ENCODE data around the gene SLC27A4.

Gene SLC27A4

DNA sequence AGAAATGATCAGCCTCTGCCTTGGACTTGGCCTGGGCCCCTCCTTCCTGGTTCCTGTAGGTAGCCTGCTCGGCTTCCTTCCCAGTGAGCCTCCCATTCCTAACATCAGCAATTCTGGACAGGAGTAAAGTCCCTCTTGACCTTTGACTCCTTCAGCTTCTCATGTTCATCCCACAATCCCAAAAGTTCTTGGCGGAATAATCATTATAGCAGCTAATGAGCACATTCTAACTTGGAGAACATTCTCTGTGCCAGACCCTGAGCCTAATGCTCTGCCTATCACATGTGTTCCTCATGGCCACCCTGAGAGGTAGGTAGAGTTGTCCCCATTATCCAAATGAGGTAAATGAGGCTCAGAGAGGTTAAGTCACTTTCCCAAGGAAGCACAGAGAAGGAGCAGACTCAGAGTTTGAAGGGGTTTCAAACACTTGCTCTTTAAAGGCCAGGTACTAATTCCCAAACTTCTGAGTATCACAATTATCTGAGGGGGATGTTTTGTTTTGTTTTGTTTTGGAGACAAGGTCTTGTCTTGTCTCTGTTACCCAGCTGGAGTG lies 43.0 kb upstream of the SLC27A4 start:
- TF ChIP-seq, protein P1, sequence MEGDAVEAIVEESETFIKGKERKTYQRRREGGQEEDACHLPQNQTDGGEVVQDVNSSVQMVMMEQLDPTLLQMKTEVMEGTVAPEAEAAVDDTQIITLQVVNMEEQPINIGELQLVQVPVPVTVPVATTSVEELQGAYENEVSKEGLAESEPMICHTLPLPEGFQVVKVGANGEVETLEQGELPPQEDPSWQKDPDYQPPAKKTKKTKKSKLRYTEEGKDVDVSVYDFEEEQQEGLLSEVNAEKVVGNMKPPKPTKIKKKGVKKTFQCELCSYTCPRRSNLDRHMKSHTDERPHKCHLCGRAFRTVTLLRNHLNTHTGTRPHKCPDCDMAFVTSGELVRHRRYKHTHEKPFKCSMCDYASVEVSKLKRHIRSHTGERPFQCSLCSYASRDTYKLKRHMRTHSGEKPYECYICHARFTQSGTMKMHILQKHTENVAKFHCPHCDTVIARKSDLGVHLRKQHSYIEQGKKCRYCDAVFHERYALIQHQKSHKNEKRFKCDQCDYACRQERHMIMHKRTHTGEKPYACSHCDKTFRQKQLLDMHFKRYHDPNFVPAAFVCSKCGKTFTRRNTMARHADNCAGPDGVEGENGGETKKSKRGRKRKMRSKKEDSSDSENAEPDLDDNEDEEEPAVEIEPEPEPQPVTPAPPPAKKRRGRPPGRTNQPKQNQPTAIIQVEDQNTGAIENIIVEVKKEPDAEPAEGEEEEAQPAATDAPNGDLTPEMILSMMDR (IDR thresholded peaks at IDR 0.05; ENCODE audit: insufficient read depth, low read length, poor library complexity, severe bottlenecking), result no peak
- H3K4me3 ChIP-seq (replicated peaks; ENCODE audit: low read depth, low read length), result no peak overlapping the region
- DNase-seq (ENCODE audit: extremely low read depth, insufficient read length), result no peak
- no peaks in the 10 kb centered on the region for H3K27me3 ChIP-seq (replicated peaks; ENCODE audit: control insufficient read depth, insufficient read depth, low read length)
- no peaks in the 10 kb centered on the region for H3K36me3 ChIP-seq (ENCODE audit: control insufficient read depth, insufficient read depth, low read length)

DNA sequence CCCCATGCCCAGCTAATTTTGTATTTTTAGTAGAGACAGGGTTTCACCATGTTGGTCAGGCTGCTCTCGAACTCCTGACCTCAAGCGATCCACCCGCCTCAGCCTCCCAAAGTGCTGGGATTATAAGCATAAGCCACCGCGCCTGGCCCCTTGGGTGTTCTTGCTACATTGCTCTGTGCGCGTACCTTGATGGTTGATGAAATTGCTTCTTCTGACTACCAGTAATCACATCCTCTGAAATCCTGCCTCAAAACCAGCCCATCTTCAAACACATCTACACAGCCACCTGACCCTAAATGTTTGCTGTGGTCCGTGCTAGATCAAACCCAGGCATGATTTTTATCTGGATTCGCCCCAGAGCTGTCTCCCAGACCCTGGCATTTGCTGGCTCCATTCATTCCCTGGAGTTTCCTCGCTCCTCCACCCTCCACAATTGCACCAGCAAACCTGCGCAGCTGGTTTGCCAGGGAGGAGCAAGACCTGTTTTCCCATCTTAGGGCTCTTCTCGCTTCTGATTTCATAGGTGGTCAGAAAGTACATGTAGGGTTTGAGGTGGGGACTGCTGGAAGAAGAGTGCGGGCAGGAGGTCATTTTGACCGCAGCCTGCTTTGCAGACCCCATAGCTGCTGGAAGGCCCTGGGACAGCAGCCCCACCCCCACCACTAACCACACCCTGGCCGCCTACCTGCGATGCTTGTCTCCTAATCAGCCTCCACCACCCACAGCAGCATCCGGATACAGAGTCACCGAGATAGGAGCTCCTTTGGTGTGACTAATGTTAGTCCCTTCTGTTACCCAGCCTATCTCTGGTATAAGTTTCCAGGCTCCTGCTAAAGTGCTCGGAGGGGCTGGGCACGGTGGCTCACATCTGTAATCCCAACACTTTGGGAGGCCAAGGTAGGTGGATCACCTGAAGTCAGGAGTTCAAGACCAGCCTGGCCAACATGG lies 41.5 kb upstream of the SLC27A4 start:
- TF ChIP-seq, protein P1 (IDR thresholded peaks at IDR 0.05; ENCODE audit: insufficient read depth, low read length, poor library complexity, severe bottlenecking), result no peak
- H3K27me3 ChIP-seq (replicated peaks; ENCODE audit: control insufficient read depth, insufficient read depth, low read length), result no peaks in the 10 kb centered on the region
- no peak overlapping the region for H3K4me3 ChIP-seq (replicated peaks; ENCODE audit: low read depth, low read length)
- no peak for DNase-seq (ENCODE audit: extremely low read depth, insufficient read length)
- H3K36me3 ChIP-seq (ENCODE audit: control insufficient read depth, insufficient read depth, low read length), result no peaks in the 10 kb centered on the region

DNA sequence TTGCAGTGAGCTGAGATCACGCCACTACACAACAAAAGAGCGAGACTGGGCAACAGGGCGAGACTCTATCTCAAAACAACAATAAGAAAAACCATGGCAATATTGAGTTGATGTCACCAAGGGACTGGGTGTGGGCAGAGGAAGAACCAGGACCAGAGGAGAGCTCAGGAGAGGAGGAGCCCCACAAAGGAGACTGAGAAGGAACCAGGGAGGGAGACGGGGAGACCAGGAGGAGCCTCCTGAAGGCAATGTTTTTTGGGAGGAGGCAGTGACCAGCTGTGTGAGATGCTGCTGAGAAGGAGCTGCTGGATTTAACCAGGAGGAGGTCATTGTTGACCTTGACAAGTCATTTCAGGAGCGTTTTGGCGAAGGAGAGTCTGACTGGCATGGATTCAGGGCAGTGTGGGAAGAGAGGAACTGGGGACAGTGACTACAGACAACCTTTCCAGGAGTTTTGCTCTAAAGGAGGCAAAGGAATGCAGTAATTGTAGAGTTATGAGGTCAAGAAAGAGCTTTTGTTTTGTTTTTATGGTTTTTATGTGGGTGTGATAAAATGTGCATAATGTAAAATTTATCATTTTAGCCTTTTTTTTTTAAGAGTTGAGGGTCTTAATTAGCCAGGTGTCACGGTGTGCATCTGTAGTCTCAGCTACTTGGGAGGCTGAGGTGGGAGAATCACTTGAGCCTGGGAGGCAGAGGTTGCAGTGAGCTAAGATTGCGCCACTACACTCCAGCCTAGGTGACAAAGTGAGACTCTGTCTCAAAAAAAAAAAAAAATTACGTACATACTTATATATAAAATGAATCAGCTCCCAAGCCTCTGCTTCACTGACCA lies 36.0 kb upstream of the SLC27A4 start:
- H3K4me3 ChIP-seq (replicated peaks; ENCODE audit: low read depth, low read length), result no peak overlapping the region
- TF ChIP-seq, protein P1 (IDR thresholded peaks at IDR 0.05; ENCODE audit: insufficient read depth, low read length, poor library complexity, severe bottlenecking), result no peak
- DNase-seq (ENCODE audit: extremely low read depth, insufficient read length), result no peak
- no peaks in the 10 kb centered on the region for H3K36me3 ChIP-seq (ENCODE audit: control insufficient read depth, insufficient read depth, low read length)
- H3K27me3 ChIP-seq (replicated peaks; ENCODE audit: control insufficient read depth, insufficient read depth, low read length), result no peaks in the 10 kb centered on the region

DNA sequence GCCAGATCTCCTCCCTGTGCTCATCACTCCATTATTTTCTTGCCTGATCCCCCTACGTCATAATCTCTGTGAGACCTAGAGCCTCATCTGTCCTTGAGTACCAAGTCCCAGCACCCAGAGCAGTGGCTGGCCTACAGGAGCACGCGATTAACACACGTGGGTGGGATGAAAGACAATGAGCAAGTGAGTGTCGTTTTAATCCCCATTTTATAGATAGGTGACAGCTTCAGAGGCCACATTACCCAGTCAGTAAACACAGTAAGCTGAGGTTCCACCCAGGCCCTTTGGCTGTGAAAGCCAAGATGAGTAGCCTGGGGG lies 35.4 kb upstream of the SLC27A4 start:
- Histone ChIP-seq H3K36me3 (ENCODE audit: control insufficient read depth, insufficient read depth, low read length) (peaks cover 3% of the 10 kb centered on the region), H3K27me3 (replicated peaks; ENCODE audit: control insufficient read depth, insufficient read depth, low read length) (no peaks in the 10 kb centered on the region), H3K4me3 (replicated peaks; ENCODE audit: low read depth, low read length) (no peak overlapping the region)
- DNase-seq (ENCODE audit: extremely low read depth, insufficient read length), result no peak
- TF ChIP-seq, protein P1 (IDR thresholded peaks at IDR 0.05; ENCODE audit: insufficient read depth, low read length, poor library complexity, severe bottlenecking), result no peak

DNA sequence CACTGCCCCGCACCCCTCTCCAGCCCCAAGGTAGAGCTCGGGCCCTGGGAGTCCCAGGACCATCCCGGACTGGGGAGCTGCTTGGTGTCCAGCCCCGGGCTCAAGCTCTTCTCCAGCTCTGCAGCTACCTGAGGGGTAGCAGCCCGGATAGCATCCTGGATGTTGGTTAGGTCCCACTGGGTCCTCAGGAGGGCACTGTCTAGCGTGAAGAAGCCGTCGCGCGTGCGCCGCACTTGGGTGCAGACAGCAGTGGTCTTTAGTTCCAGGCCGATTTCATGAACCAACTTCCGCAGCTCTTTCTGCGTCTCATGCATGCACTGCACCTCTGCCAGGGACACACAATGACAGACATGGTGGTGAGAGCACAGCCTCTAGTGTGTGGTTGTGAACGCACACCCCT lies 30.8 kb upstream of the SLC27A4 start:
- no peaks in the 10 kb centered on the region for H3K27me3 ChIP-seq (replicated peaks; ENCODE audit: control insufficient read depth, insufficient read depth, low read length)
- peaks cover 14% of the 10 kb centered on the region for H3K36me3 ChIP-seq (ENCODE audit: control insufficient read depth, insufficient read depth, low read length)
- TF ChIP-seq, protein P1 (IDR thresholded peaks at IDR 0.05; ENCODE audit: insufficient read depth, low read length, poor library complexity, severe bottlenecking), result no peak
- no peak overlapping the region for H3K4me3 ChIP-seq (replicated peaks; ENCODE audit: low read depth, low read length)
- DNase-seq (ENCODE audit: extremely low read depth, insufficient read length), result no peak

Data from GM06990 (cell line).